HCT116 (cell line): ENCODE results near the gene ADARB2. TPM values are rescaled to one million over a fixed set of nuclear protein-coding genes. Genes with fewer than 3 reads are reported as not detected.

ENCODE experiments used
- ATAC-seq: fragments of 200-7000 bp; cut with Tn5 transposase; 2 replicates; pipeline ENCODE4 v1.9.1; 2020; ENCODE audit warnings: mild to moderate bottlenecking, moderate library complexity
- BruUV-seq: library from RNA; stranded (reverse); fragments of 400-500 nt; replicated peaks from 2 replicates; lab custom pipeline; 2021; lab: Mats Ljungman, UMichigan
- CTCF ChIA-PET: fragments of 300-600 bp; sonication (Branson Sonifier 250); formaldehyde crosslinking; loops from one replicate; lab custom pipeline; 2021; ENCODE audit warnings: antibody characterized with exemption; lab: Charles Lee
- POLR2A ChIA-PET: fragments of 300-600, 350-600 bp; sonication (Branson Sonifier 250); formaldehyde crosslinking; loops from one replicate; lab custom pipeline; 2021; ENCODE audit warnings: antibody characterized with exemption; lab: Charles Lee
- RAD21 ChIA-PET, 2 experiments: fragments of 300-600 bp; sonication (Branson Sonifier 250); formaldehyde crosslinking; loops; one replicate each; lab custom pipeline; 2023; ENCODE audit warnings: low total read pairs in 2 of 2; ENCODE audit not compliant: uncharacterized antibody in 2 of 2, unreplicated experiment in 2 of 2, low non-redundant PET in 1 of 2; lab: Charles Lee
- DNase-seq: peaks from one replicate; pipeline ENCODE4 v3.0.0-alpha.2; 2010; ENCODE audit warnings: low read depth, low spot score
- H2AFZ ChIP-seq: fragments of 200-600 bp; shearing (Covaris generic), sonication (generic); 2 replicates; pipeline ENCODE4 v1.6.1; 2017; ENCODE audit warnings: low read depth, mixed run types, mixed read lengths, antibody characterized with exemption, low read length; ENCODE audit not compliant: poor library complexity, severe bottlenecking
- H3K27ac ChIP-seq: 2 replicates; pipeline ENCODE4 v1.5.1; 2012; ENCODE audit warnings: low read depth, low read length
- H3K27me3 ChIP-seq: fragments of 200-600 bp; sonication (generic); 2 replicates; pipeline ENCODE4 v1.6.1; 2016; ENCODE audit warnings: mixed run types, low read length, mixed read lengths; ENCODE audit not compliant: insufficient read depth
- H3K36me3 ChIP-seq, 2 experiments: fragments of 200-500 bp in 1 of 2; fragments of 200-600 bp in 1 of 2; sonication (Bioruptor generic) in 1 of 2; sonication (generic) in 1 of 2; 2 replicates each; pipeline versions ENCODE4 v1.5.1 to v1.6.1; 2014 to 2016; ENCODE audit warnings: low read length in 2 of 2, inconsistent platforms in 1 of 2, mixed read lengths in 1 of 2, mixed run types in 1 of 2; ENCODE audit not compliant: insufficient read depth in 2 of 2, control insufficient read depth in 1 of 2
- H3K4me1 ChIP-seq, 2 experiments: fragments of 200-600 bp in 1 of 2; sonication (generic) in 1 of 2; 2 replicates each; pipeline versions ENCODE4 v1.5.1 to v1.6.1; 2012 to 2017; ENCODE audit warnings: low read length in 2 of 2, inconsistent platforms in 1 of 2, mild to moderate bottlenecking in 1 of 2, mixed read lengths in 1 of 2, mixed run types in 1 of 2, moderate library complexity in 1 of 2; ENCODE audit not compliant: insufficient read depth in 2 of 2, control insufficient read depth in 1 of 2
- H3K4me2 ChIP-seq: fragments of 200-600 bp; sonication (generic); 2 replicates; pipeline ENCODE4 v1.6.1; 2017; ENCODE audit warnings: mixed run types, low read length, mixed read lengths
- H3K4me3 ChIP-seq, 2 experiments: fragments of 200-600 bp in 1 of 2; sonication (generic) in 1 of 2; replicated peaks in 1 of 2; 2 replicates each; pipeline ENCODE4 v1.5.1; 2011 to 2016; ENCODE audit warnings: low read length in 2 of 2, control low read depth in 1 of 2, low read depth in 1 of 2, mild to moderate bottlenecking in 1 of 2, mixed read lengths in 1 of 2, mixed run types in 1 of 2
- H3K79me2 ChIP-seq: fragments of 200-600 bp; sonication (generic); 2 replicates; pipeline ENCODE4 v1.6.1; 2017; ENCODE audit warnings: mild to moderate bottlenecking, mixed run types, low read length, moderate library complexity, mixed read lengths; ENCODE audit not compliant: insufficient read depth
- H3K9ac ChIP-seq: fragments of 200-600 bp; sonication (generic); 2 replicates; pipeline ENCODE4 v1.6.1; 2016; ENCODE audit warnings: low read length, mixed read lengths
- H3K9me2 ChIP-seq: fragments of 200-600 bp; sonication (generic), shearing (Covaris generic); 2 replicates; pipeline ENCODE4 v1.6.1; 2017; ENCODE audit warnings: mixed run types, mild to moderate bottlenecking, moderate library complexity; ENCODE audit not compliant: insufficient read depth
- H3K9me3 ChIP-seq, 2 experiments: fragments of 200-500 bp in 1 of 2; fragments of 200-600 bp in 1 of 2; sonication (Bioruptor generic) in 1 of 2; sonication (generic) in 1 of 2; 2 replicates each; pipeline ENCODE4 v1.6.1; 2014 to 2017; ENCODE audit warnings: low read length in 2 of 2, mixed read lengths in 2 of 2, inconsistent platforms in 1 of 2, low read depth in 1 of 2, mild to moderate bottlenecking in 1 of 2, mixed run types in 1 of 2, moderate library complexity in 1 of 2; ENCODE audit not compliant: control insufficient read depth in 1 of 2, insufficient read depth in 1 of 2
- H4K20me1 ChIP-seq: fragments of 200-600 bp; sonication (generic), shearing (Covaris generic); 2 replicates; pipeline ENCODE4 v1.6.1; 2017; ENCODE audit warnings: mixed run types, mild to moderate bottlenecking, moderate library complexity; ENCODE audit not compliant: insufficient read depth
- ELF1 ChIP-seq: IDR thresholded peaks from 2 replicates; pipeline ENCODE4 v1.6.1; 2012; ENCODE audit warnings: low read depth, borderline replicate concordance
- JUND ChIP-seq: IDR thresholded peaks from 2 replicates; pipeline ENCODE4 v1.6.1; 2012
- POLR2A ChIP-seq: IDR thresholded peaks from 2 replicates; pipeline ENCODE4 v1.7.0; 2011; ENCODE audit warnings: borderline replicate concordance; ENCODE audit not compliant: insufficient read depth, insufficient read length; ENCODE audit errors: extremely low read depth
- POLR2AphosphoS5 ChIP-seq: IDR thresholded peaks from 2 replicates; pipeline ENCODE4 v1.6.1; 2011; ENCODE audit warnings: mild to moderate bottlenecking, low read depth, low read length, moderate library complexity
- RAD21 ChIP-seq: IDR thresholded peaks from 2 replicates; pipeline ENCODE4 v1.6.1; 2012; ENCODE audit warnings: low read depth, mild to moderate bottlenecking
- SP1 ChIP-seq: IDR thresholded peaks from 2 replicates; pipeline ENCODE4 v1.6.1; 2012; ENCODE audit warnings: low read depth
- SRF ChIP-seq: IDR thresholded peaks from 2 replicates; pipeline ENCODE4 v1.6.1; 2012; ENCODE audit warnings: low read depth
- ZFX ChIP-seq: fragments of 450-650 bp; IDR thresholded peaks from 2 replicates; pipeline ENCODE4 v1.6.1; 2017
- intact Hi-C: fragments of 100-400 bp; cut with micrococcal nuclease; formaldehyde crosslinking; loops from 2 replicates; pipeline ENCODE4 v1.10.0; 2022
- total RNA-seq: library from RNA; stranded (reverse); gene quantifications from one replicate; pipeline ENCODE4 v1.2.1, GENCODE V29; 2021; ENCODE audit not compliant: unreplicated experiment
- TF ChIP-seq, protein P1 (sequence below): IDR thresholded peaks from 2 replicates; pipeline ENCODE4 v1.6.1; 2012; ENCODE audit warnings: low read depth

The ADARB2 gene
- total RNA-seq, 1 experiment from 2014 or later: not detected

- ChIA-PET CTCF (no interaction called here), RAD21 (no interaction called here)
- TF ChIP-seq SRF (no peak), JUND (no peak), POLR2AphosphoS5 (no peak), RAD21 (no peak), POLR2A (no peak), ZFX (no peak), ELF1 (no peak), SP1 (no peak)
- TF ChIP-seq, protein P1, sequence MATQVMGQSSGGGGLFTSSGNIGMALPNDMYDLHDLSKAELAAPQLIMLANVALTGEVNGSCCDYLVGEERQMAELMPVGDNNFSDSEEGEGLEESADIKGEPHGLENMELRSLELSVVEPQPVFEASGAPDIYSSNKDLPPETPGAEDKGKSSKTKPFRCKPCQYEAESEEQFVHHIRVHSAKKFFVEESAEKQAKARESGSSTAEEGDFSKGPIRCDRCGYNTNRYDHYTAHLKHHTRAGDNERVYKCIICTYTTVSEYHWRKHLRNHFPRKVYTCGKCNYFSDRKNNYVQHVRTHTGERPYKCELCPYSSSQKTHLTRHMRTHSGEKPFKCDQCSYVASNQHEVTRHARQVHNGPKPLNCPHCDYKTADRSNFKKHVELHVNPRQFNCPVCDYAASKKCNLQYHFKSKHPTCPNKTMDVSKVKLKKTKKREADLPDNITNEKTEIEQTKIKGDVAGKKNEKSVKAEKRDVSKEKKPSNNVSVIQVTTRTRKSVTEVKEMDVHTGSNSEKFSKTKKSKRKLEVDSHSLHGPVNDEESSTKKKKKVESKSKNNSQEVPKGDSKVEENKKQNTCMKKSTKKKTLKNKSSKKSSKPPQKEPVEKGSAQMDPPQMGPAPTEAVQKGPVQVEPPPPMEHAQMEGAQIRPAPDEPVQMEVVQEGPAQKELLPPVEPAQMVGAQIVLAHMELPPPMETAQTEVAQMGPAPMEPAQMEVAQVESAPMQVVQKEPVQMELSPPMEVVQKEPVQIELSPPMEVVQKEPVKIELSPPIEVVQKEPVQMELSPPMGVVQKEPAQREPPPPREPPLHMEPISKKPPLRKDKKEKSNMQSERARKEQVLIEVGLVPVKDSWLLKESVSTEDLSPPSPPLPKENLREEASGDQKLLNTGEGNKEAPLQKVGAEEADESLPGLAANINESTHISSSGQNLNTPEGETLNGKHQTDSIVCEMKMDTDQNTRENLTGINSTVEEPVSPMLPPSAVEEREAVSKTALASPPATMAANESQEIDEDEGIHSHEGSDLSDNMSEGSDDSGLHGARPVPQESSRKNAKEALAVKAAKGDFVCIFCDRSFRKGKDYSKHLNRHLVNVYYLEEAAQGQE: no peak
Observed at GRCh38 chr10:1315178-1315577, 422.1 kb downstream of the ADARB2 start.

More at GRCh38 chr10:1315178-1315577, 422.1 kb downstream of the ADARB2 start:
- POLR2A ChIA-PET: no interaction called here
- ATAC-seq (no peak), DNase-seq (no peak)
- Histone ChIP-seq H3K4me2 (no peak overlapping the region), H3K9me3 (no peaks in the 10 kb centered on the region), H3K27ac (no peak overlapping the region), H3K36me3 (no peaks in the 10 kb centered on the region), H2AFZ (no peak overlapping the region), H3K9ac (no peak overlapping the region), H3K9me2 (no peaks in the 10 kb centered on the region), H3K4me1 (no peaks in the 10 kb centered on the region), H3K27me3 (peaks cover 16% of the 10 kb centered on the region), H4K20me1 (no peaks in the 10 kb centered on the region), H3K79me2 (no peaks in the 10 kb centered on the region), H3K4me3 (no peak overlapping the region)
- intact Hi-C loops: no loop called here
- no TSS peak for BruUV-seq
